ENCODE data around the gene PLP1.

PLP1 gene

GRCh38 chrX:103776546-103776945, at the start of gene PLP1:
PLP1 (plus strand) TSS chrX:103776840; CDS start chrX:103776996, 156 bp downstream.
- Histone ChIP-seq H3K4me3 (ENCODE audit: low read depth in 1 of 2, low read length in 2 of 2) (no peak within 1 kb of the TSS), H3K4me1 (ENCODE audit: insufficient read depth, low read length) (no peaks in the 10 kb centered on the region), H3K27ac (ENCODE audit: low read depth, low read length) (no peak within 1 kb of the TSS), H3K27me3 (ENCODE audit: control insufficient read depth in 1 of 2, insufficient read depth in 2 of 2, low read length in 2 of 2) (no peaks in the 10 kb centered on the region), H3K36me3 (ENCODE audit: insufficient read depth, low read length) (no peaks in the 10 kb centered on the region), H3K9me3 (ENCODE audit: low read length) (no peaks in the 10 kb centered on the region), H3K9ac (ENCODE audit: low read length) (no peak within 1 kb of the TSS)

DNA sequence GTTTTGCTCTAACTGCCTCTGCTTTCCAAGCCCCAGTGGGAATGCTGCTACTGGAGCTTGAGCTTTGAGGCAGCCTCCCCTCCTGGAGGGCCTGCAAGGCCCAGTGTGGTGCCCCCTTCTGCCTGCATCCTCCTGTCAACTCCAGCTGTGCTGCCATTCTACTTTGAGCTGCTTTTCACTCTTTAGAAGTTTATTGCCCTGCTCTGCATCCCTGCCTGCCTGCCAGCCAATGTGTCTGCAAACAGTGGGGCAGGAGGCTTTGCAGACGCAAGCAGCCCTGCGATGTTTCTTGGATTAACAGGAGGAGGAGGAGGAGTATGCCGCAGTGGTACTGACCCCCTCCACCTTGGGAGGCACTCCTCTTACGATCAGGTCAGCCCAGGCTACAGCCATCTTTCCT, 49.5 kb upstream of the PLP1 start:
- no peaks in the 10 kb centered on the region for H3K36me3 ChIP-seq (ENCODE audit: insufficient read depth, low read length)
- H3K9me3 ChIP-seq (ENCODE audit: low read length), result no peaks in the 10 kb centered on the region
- no peak overlapping the region for H3K9ac ChIP-seq (ENCODE audit: low read length)
- no peak overlapping the region for H3K4me3 ChIP-seq (ENCODE audit: low read depth in 1 of 2, low read length in 2 of 2)
- no peak overlapping the region for H3K27ac ChIP-seq (ENCODE audit: low read depth, low read length)
- no peaks in the 10 kb centered on the region for H3K4me1 ChIP-seq (ENCODE audit: insufficient read depth, low read length)
- peaks cover 0 to 16% of the 10 kb centered on the region in 2 donors for H3K27me3 ChIP-seq (ENCODE audit: control insufficient read depth in 1 of 2, insufficient read depth in 2 of 2, low read length in 2 of 2)

GRCh38 chrX:103729015-103729414, 47.6 kb upstream of the PLP1 start:
- no peaks in the 10 kb centered on the region for H3K36me3 ChIP-seq (ENCODE audit: insufficient read depth, low read length)
- H3K4me3 ChIP-seq (ENCODE audit: low read depth in 1 of 2, low read length in 2 of 2), result no peak overlapping the region
- H3K9ac ChIP-seq (ENCODE audit: low read length), result no peak overlapping the region
- no peaks in the 10 kb centered on the region for H3K9me3 ChIP-seq (ENCODE audit: low read length)
- peaks cover 0 to 15% of the 10 kb centered on the region in 2 donors for H3K27me3 ChIP-seq (ENCODE audit: control insufficient read depth in 1 of 2, insufficient read depth in 2 of 2, low read length in 2 of 2)
- no peak overlapping the region for H3K27ac ChIP-seq (ENCODE audit: low read depth, low read length)
- no peaks in the 10 kb centered on the region for H3K4me1 ChIP-seq (ENCODE audit: insufficient read depth, low read length)

GRCh38 chrX:103730147-103730795, 46.4 kb upstream of the PLP1 start:
- Histone ChIP-seq H3K27me3 (ENCODE audit: control insufficient read depth in 1 of 2, insufficient read depth in 2 of 2, low read length in 2 of 2) (peaks cover 0 to 7% of the 10 kb centered on the region in 2 donors), H3K4me1 (ENCODE audit: insufficient read depth, low read length) (no peaks in the 10 kb centered on the region), H3K9me3 (ENCODE audit: low read length) (no peaks in the 10 kb centered on the region), H3K4me3 (ENCODE audit: low read depth in 1 of 2, low read length in 2 of 2) (no peak overlapping the region), H3K9ac (ENCODE audit: low read length) (no peak overlapping the region), H3K27ac (ENCODE audit: low read depth, low read length) (no peak overlapping the region), H3K36me3 (ENCODE audit: insufficient read depth, low read length) (no peaks in the 10 kb centered on the region)

- no peaks in the 10 kb centered on the region for H3K4me1 ChIP-seq (ENCODE audit: insufficient read depth, low read length)
- H3K27ac ChIP-seq (ENCODE audit: low read depth, low read length), result no peak overlapping the region
- H3K9me3 ChIP-seq (ENCODE audit: low read length), result no peaks in the 10 kb centered on the region
- H3K4me3 ChIP-seq (ENCODE audit: low read depth in 1 of 2, low read length in 2 of 2), result no peak overlapping the region
- no peak overlapping the region for H3K9ac ChIP-seq (ENCODE audit: low read length)
- H3K36me3 ChIP-seq (ENCODE audit: insufficient read depth, low read length), result no peaks in the 10 kb centered on the region
- peaks cover 0 to 1% of the 10 kb centered on the region in 2 donors for H3K27me3 ChIP-seq (ENCODE audit: control insufficient read depth in 1 of 2, insufficient read depth in 2 of 2, low read length in 2 of 2)
Observed at GRCh38 chrX:103730796-103731493, 45.7 kb upstream of the PLP1 start.

GRCh38 chrX:103733017-103733416, 43.6 kb upstream of the PLP1 start:
- Histone ChIP-seq H3K4me3 (ENCODE audit: low read depth in 1 of 2, low read length in 2 of 2) (no peak overlapping the region), H3K4me1 (ENCODE audit: insufficient read depth, low read length) (no peaks in the 10 kb centered on the region), H3K9ac (ENCODE audit: low read length) (no peak overlapping the region), H3K27me3 (ENCODE audit: control insufficient read depth in 1 of 2, insufficient read depth in 2 of 2, low read length in 2 of 2) (no peaks in the 10 kb centered on the region), H3K9me3 (ENCODE audit: low read length) (no peaks in the 10 kb centered on the region), H3K36me3 (ENCODE audit: insufficient read depth, low read length) (no peaks in the 10 kb centered on the region), H3K27ac (ENCODE audit: low read depth, low read length) (no peak overlapping the region)

DNA sequence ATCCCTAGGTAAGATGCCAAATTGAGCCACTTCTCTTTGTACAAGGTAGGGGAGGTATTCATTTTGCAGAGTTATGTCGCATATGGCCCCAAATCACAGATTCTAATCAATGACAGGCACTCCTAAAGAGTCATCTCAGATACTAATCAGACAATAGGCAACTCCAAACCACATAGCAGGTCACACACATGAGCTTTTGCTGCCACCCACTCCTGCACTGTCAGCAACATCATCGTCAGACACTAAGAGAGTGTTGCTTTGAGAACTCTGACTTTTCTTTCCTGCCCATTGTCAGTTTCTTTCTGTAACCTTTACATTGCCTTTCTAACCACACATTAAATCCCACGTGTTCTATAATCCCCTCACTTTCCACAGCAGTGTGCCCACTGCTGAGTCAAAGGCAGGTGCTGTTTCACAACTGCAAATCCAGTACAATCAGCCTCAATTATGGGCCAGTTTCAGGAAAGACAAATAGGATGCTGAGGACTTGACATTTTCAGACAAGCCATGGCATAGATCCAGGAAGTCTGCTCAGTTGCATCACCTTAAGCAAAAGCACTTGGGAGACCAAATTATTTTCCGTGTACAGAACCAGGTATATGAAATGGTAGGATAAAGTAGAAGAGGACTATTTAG, 42.4 kb upstream of the PLP1 start:
- no peak overlapping the region for H3K9ac ChIP-seq (ENCODE audit: low read length)

DNA sequence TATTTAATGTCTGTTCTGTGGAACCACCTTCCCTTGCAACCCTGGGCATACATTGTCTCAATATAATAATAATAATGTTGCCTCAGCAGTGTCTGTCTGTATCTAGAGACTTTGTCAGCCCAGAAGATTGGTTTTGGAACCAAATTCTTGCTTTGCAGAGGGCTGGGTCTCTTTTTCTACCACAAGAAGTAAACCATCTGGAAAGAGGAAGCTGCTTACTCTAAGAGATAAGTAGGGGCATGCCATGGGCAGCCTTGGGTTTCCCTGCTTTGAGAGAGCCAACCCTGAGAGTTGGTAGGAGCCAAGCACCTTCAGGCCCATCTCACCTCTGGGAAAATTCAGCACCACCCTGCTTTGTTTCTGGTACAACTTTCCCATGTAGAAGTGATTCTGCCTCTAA, 38.9 kb upstream of the PLP1 start:
- H3K9ac ChIP-seq (ENCODE audit: low read length), result no peak overlapping the region
- no peaks in the 10 kb centered on the region for H3K9me3 ChIP-seq (ENCODE audit: low read length)
- H3K27me3 ChIP-seq (ENCODE audit: control insufficient read depth in 1 of 2, insufficient read depth in 2 of 2, low read length in 2 of 2), result no peaks in the 10 kb centered on the region
- no peak overlapping the region for H3K27ac ChIP-seq (ENCODE audit: low read depth, low read length)
- H3K4me1 ChIP-seq (ENCODE audit: insufficient read depth, low read length), result no peaks in the 10 kb centered on the region
- H3K36me3 ChIP-seq (ENCODE audit: insufficient read depth, low read length), result no peaks in the 10 kb centered on the region
- no peak overlapping the region for H3K4me3 ChIP-seq (ENCODE audit: low read depth in 1 of 2, low read length in 2 of 2)

More for the DNA sequence above, 42.4 kb upstream of the PLP1 start:
- H3K36me3 ChIP-seq (ENCODE audit: insufficient read depth, low read length), result no peaks in the 10 kb centered on the region
- H3K27ac ChIP-seq (ENCODE audit: low read depth, low read length), result no peak overlapping the region
- H3K4me1 ChIP-seq (ENCODE audit: insufficient read depth, low read length), result no peaks in the 10 kb centered on the region
- H3K4me3 ChIP-seq (ENCODE audit: low read depth in 1 of 2, low read length in 2 of 2), result no peak overlapping the region
- H3K9me3 ChIP-seq (ENCODE audit: low read length), result no peaks in the 10 kb centered on the region
- no peaks in the 10 kb centered on the region for H3K27me3 ChIP-seq (ENCODE audit: control insufficient read depth in 1 of 2, insufficient read depth in 2 of 2, low read length in 2 of 2)

- Histone ChIP-seq H3K27ac (ENCODE audit: low read depth, low read length) (no peak overlapping the region), H3K9me3 (ENCODE audit: low read length) (no peaks in the 10 kb centered on the region), H3K4me1 (ENCODE audit: insufficient read depth, low read length) (no peaks in the 10 kb centered on the region), H3K9ac (ENCODE audit: low read length) (no peak overlapping the region), H3K4me3 (ENCODE audit: low read depth in 1 of 2, low read length in 2 of 2) (no peak overlapping the region), H3K36me3 (ENCODE audit: insufficient read depth, low read length) (no peaks in the 10 kb centered on the region), H3K27me3 (ENCODE audit: control insufficient read depth in 1 of 2, insufficient read depth in 2 of 2, low read length in 2 of 2) (no peaks in the 10 kb centered on the region)
Observed at GRCh38 chrX:103739421-103739820, 37.2 kb upstream of the PLP1 start.

DNA sequence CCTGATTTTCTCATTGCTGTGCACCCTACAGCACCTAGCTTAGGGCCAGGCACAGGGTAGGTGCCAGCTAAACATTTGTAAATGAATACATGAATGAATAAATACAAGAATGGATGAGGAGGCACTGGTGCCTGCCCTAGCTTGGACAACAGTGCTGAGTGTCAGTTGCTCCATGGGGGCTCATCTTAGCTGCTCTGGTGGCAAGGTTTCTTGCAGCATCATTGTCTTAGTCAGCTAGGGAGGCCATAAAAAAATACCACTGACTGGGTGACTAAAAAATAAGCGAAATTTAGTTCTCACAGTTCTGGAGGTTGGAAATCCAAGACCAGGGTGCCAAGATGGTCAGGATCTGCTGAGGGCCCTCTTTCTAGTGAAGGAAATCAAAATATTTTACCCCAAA, 34.8 kb upstream of the PLP1 start:
- Histone ChIP-seq H3K9ac (ENCODE audit: low read length) (no peak overlapping the region), H3K27me3 (ENCODE audit: control insufficient read depth in 1 of 2, insufficient read depth in 2 of 2, low read length in 2 of 2) (no peaks in the 10 kb centered on the region), H3K9me3 (ENCODE audit: low read length) (no peaks in the 10 kb centered on the region), H3K27ac (ENCODE audit: low read depth, low read length) (no peak overlapping the region), H3K36me3 (ENCODE audit: insufficient read depth, low read length) (no peaks in the 10 kb centered on the region), H3K4me1 (ENCODE audit: insufficient read depth, low read length) (no peaks in the 10 kb centered on the region), H3K4me3 (ENCODE audit: low read depth in 1 of 2, low read length in 2 of 2) (no peak overlapping the region)

DNA sequence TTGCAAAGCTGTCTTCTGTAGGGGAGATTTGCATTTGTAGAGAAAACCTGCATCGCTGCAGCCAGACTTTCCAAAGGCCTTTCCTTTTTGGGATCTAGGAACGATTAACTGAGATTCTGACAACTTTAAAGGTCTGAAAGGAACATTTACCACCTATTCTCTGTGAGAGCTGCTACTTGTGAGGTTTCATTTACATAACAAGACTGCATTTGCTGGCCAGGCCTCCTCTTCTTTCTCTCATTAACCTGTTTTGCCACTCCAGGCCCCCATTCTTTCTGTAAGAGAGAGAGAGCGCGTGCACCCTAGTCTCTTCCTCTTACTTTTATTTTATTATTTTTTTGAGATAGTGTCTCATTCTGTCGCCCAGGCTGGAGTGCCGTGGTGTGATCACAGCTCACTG, 34.3 kb upstream of the PLP1 start:
- H3K9me3 ChIP-seq (ENCODE audit: low read length), result no peaks in the 10 kb centered on the region
- no peak overlapping the region for H3K4me3 ChIP-seq (ENCODE audit: low read depth in 1 of 2, low read length in 2 of 2)
- no peaks in the 10 kb centered on the region for H3K27me3 ChIP-seq (ENCODE audit: control insufficient read depth in 1 of 2, insufficient read depth in 2 of 2, low read length in 2 of 2)
- H3K9ac ChIP-seq (ENCODE audit: low read length), result no peak overlapping the region
- H3K36me3 ChIP-seq (ENCODE audit: insufficient read depth, low read length), result no peaks in the 10 kb centered on the region
- no peak overlapping the region for H3K27ac ChIP-seq (ENCODE audit: low read depth, low read length)
- H3K4me1 ChIP-seq (ENCODE audit: insufficient read depth, low read length), result no peaks in the 10 kb centered on the region
